ENCODE results near the gene CDK5R1. TPM values are rescaled to one million over a fixed set of nuclear protein-coding genes. Genes with fewer than 3 reads are reported as not detected.
"Not testable (repeated sequence)": the region's sequence is repeated elsewhere in the genome, so short reads cannot be mapped to it uniquely, and the experiment has no call there.

Gene CDK5R1
- total and polyA plus RNA-seq, 2 experiments from 2014 or later = 0.63 to 1.2 TPM

DNA sequence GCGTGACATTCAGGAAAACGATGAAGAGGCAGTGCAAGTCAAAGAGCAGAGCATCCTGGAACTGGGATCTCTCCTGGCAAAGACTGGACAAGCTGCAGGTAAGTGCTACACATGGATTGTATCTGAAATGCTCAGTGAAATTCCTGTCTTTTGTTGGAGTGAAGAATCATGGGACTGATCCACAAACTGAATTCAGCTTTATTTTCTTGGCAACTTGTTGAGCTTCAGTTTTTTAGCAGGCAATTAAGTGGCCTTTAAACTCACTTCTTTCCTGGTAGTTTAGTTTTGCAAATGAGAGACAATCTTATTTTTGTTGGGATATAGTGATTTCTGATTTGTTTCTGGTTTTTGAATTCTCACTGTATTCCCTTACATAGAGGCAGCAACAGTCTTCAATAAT, 39.8 kb upstream of the CDK5R1 start:
- Histone ChIP-seq H3K36me3 (ENCODE audit: low read depth) (peaks cover 37% of the 10 kb centered on the region; the same call in 1 of the 2 replicates), H3K4me2 (ENCODE audit: unreplicated experiment) (peak overlapping the region; percentile 94), H3K4me3 (no peak overlapping the region), H3K9me3 (ENCODE audit: low read depth) (no peaks in the 10 kb centered on the region), H3K9ac (no peak overlapping the region), H3K27ac (no peak overlapping the region), H3K79me2 (ENCODE audit: insufficient read depth) (peaks cover 75% of the 10 kb centered on the region), H3F3A (ENCODE audit: insufficient read depth) (peaks cover 24% of the 10 kb centered on the region), H3K27me3 (replicated peaks; ENCODE audit: insufficient read depth) (no peaks in the 10 kb centered on the region), H2AFZ (no peak overlapping the region), H3K4me1 (ENCODE audit: insufficient read depth) (peaks cover 21% of the 10 kb centered on the region), H3K9me2 (ENCODE audit: insufficient read depth) (no peaks in the 10 kb centered on the region), H4K20me1 (ENCODE audit: insufficient read depth) (peaks cover 14% of the 10 kb centered on the region)
- no peak for DNase-seq
- 72 to 73% methylated on average over 2 of the region's 2 CpGs for WGBS, 2 experiments (ENCODE audit: low coverage in 1 of 2, low lambda C conversion rate in 2 of 2, missing lambda C conversion rate in 2 of 2)
- in situ Hi-C loops (cut with MboI) = no loop called here
- no peak for TF ChIP-seq EZH2phosphoT487 (IDR thresholded peaks at IDR 0.05; ENCODE audit: insufficient read depth, low read depth)
- no peak for TF ChIP-seq EZH2 (IDR thresholded peaks at IDR 0.05; ENCODE audit: insufficient read depth, poor library complexity, severe bottlenecking)

DNA sequence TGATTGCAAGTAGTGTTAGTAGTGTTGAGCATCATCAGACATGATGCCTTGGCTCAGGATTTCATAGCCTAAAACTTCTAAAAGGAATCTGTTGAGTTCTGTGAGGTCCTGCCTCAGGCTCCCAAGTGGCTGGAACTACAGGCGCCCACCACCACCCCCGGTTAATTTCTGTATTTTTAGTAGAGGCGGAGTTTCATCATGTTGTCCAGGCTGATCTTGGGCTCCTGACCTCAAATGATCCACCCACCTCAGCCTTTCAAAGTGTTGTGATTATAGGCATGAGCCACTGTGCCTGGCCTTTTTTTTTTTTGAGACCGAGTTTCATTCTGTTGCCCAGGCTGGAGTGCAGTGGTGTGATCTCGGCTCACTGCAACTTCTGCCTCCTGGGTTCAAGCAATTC, 36.8 kb upstream of the CDK5R1 start:
- H3K27me3 ChIP-seq (replicated peaks; ENCODE audit: insufficient read depth) = no peaks in the 10 kb centered on the region
- WGBS, 2 experiments (ENCODE audit: low coverage in 1 of 2, low lambda C conversion rate in 2 of 2, missing lambda C conversion rate in 2 of 2) = 95 to 96% methylated on average over 5 of the region's 5 CpGs
- in situ Hi-C loops (cut with MboI) = no loop called here

DNA sequence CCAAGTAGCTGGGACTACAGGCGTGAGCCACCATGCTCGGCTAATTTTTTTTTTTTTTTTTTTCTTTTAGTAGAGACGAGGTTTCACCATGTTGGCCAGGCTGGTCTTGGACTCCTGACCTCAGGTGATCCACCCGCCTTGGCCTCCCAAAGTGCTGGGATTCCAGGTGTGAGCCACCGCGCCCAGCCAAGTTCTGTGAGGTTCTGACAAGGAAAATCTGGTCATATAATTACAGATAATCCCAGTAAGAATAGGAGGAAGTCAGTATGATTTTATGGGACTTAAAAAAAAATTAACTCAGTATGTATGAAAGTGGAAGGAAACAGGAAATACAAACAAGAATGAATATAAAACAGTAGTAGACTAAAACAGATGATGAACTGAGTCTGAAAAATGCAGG, 36.4 kb upstream of the CDK5R1 start:
- H3K9me2 ChIP-seq (ENCODE audit: insufficient read depth); H3K4me2 ChIP-seq (ENCODE audit: unreplicated experiment); in situ Hi-C loops (cut with MboI); H3K9me3 ChIP-seq (ENCODE audit: low read depth); H3K27me3 ChIP-seq (replicated peaks; ENCODE audit: insufficient read depth); H3K9ac ChIP-seq; H3K4me3 ChIP-seq; H2AFZ ChIP-seq; DNase-seq; H3K27ac ChIP-seq: not testable (repeated sequence)
- H3F3A ChIP-seq (ENCODE audit: insufficient read depth) = peaks cover 29% of the 10 kb centered on the region
- WGBS, 2 experiments (ENCODE audit: low coverage in 1 of 2, low lambda C conversion rate in 2 of 2, missing lambda C conversion rate in 2 of 2) = 92 to 98% methylated on average over 6 of the region's 6 CpGs
- H3K4me1 ChIP-seq (ENCODE audit: insufficient read depth) = peaks cover 21% of the 10 kb centered on the region
- H3K79me2 ChIP-seq (ENCODE audit: insufficient read depth) = peaks cover 100% of the 10 kb centered on the region
- H4K20me1 ChIP-seq (ENCODE audit: insufficient read depth) = peaks cover 13% of the 10 kb centered on the region
- peaks cover 69% of the 10 kb centered on the region for H3K36me3 ChIP-seq (ENCODE audit: low read depth)

More for the DNA sequence above, 36.8 kb upstream of the CDK5R1 start:
- Histone ChIP-seq H3K4me2 (ENCODE audit: unreplicated experiment) (no peak overlapping the region), H3K9me3 (ENCODE audit: low read depth) (no peaks in the 10 kb centered on the region), H3K4me3 (no peak overlapping the region), H3K36me3 (ENCODE audit: low read depth) (peaks cover 65% of the 10 kb centered on the region), H3K9ac (no peak overlapping the region), H3K9me2 (ENCODE audit: insufficient read depth) (no peaks in the 10 kb centered on the region), H3K79me2 (ENCODE audit: insufficient read depth) (peaks cover 100% of the 10 kb centered on the region), H3K27ac (no peak overlapping the region), H3K4me1 (ENCODE audit: insufficient read depth) (peaks cover 21% of the 10 kb centered on the region), H4K20me1 (ENCODE audit: insufficient read depth) (peaks cover 14% of the 10 kb centered on the region), H3F3A (ENCODE audit: insufficient read depth) (peaks cover 31% of the 10 kb centered on the region), H2AFZ (no peak overlapping the region)
- TF ChIP-seq EZH2phosphoT487 (IDR thresholded peaks at IDR 0.05; ENCODE audit: insufficient read depth, low read depth) (no peak), EZH2 (IDR thresholded peaks at IDR 0.05; ENCODE audit: insufficient read depth, poor library complexity, severe bottlenecking) (no peak)
- DNase-seq = no peak

DNA sequence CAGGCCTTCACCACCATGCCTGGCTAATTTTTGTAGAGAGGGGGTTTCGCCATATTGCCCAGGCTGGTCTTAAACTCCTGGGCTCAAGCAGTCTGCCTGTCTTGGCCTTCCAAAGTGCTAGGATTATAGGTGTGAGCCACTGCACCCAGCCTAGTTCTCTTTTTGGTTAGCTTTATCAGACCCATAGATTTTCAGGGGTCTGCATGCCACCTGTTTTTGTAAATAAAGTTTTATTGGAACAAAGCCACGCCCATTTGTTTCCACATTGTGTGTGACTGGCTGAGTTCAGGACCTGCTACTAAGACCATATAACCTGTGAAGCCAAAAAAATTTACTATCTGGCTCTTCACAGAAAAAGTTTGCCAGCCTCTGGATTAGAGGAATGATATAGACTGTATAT, 34.9 kb upstream of the CDK5R1 start:
- WGBS, 2 experiments (ENCODE audit: low coverage in 1 of 2, low lambda C conversion rate in 2 of 2, missing lambda C conversion rate in 2 of 2) = 96 to 98% methylated on average over 2 of the region's 2 CpGs
- no peak for DNase-seq
- TF ChIP-seq EZH2 (IDR thresholded peaks at IDR 0.05; ENCODE audit: insufficient read depth, poor library complexity, severe bottlenecking) = no peak
- no peak for TF ChIP-seq EZH2phosphoT487 (IDR thresholded peaks at IDR 0.05; ENCODE audit: insufficient read depth, low read depth)
- H3K79me2 ChIP-seq (ENCODE audit: insufficient read depth) = peaks cover 100% of the 10 kb centered on the region
- H4K20me1 ChIP-seq (ENCODE audit: insufficient read depth) = no peaks in the 10 kb centered on the region
- no peak overlapping the region for H2AFZ ChIP-seq
- peaks cover 14% of the 10 kb centered on the region; the same call in 1 of the 2 replicates for H3F3A ChIP-seq (ENCODE audit: insufficient read depth)
- H3K27me3 ChIP-seq (replicated peaks; ENCODE audit: insufficient read depth) = no peaks in the 10 kb centered on the region
- in situ Hi-C loops (cut with MboI) = no loop called here
- no peak overlapping the region for H3K4me3 ChIP-seq
- peaks cover 9% of the 10 kb centered on the region for H3K4me1 ChIP-seq (ENCODE audit: insufficient read depth)
- H3K9me2 ChIP-seq (ENCODE audit: insufficient read depth) = no peaks in the 10 kb centered on the region
- peaks cover 72% of the 10 kb centered on the region for H3K36me3 ChIP-seq (ENCODE audit: low read depth)
- H3K27ac ChIP-seq = no peak overlapping the region
- no peak overlapping the region for H3K9ac ChIP-seq
- no peak overlapping the region for H3K4me2 ChIP-seq (ENCODE audit: unreplicated experiment)
- H3K9me3 ChIP-seq (ENCODE audit: low read depth) = no peaks in the 10 kb centered on the region

DNA sequence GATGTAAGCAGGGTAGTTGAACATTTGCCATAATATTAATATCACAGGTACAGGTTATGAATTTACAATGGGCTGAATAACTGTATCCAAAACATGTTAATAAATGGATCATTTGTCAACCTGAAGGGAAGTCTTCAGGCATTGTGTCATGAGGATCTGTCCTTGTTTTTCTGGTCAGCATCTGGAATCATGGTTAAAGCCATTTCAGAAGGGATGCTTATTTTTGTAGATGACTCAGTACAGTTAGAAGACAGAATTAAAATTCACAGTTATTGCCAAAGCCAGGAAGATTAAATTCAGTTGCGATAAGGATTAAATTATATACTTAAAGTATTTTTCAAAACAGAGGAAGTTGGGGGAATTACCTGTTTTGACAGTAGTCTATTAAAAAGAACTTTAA, 34.5 kb upstream of the CDK5R1 start:
- Histone ChIP-seq H2AFZ (no peak overlapping the region), H3K4me3 (no peak overlapping the region), H4K20me1 (ENCODE audit: insufficient read depth) (no peaks in the 10 kb centered on the region), H3K79me2 (ENCODE audit: insufficient read depth) (peaks cover 100% of the 10 kb centered on the region), H3K27me3 (replicated peaks; ENCODE audit: insufficient read depth) (no peaks in the 10 kb centered on the region), H3K9me3 (ENCODE audit: low read depth) (no peaks in the 10 kb centered on the region), H3K4me2 (ENCODE audit: unreplicated experiment) (no peak overlapping the region), H3K9ac (no peak overlapping the region), H3K27ac (no peak overlapping the region), H3K36me3 (ENCODE audit: low read depth) (peaks cover 67% of the 10 kb centered on the region), H3K4me1 (ENCODE audit: insufficient read depth) (peaks cover 5% of the 10 kb centered on the region), H3F3A (ENCODE audit: insufficient read depth) (peaks cover 10% of the 10 kb centered on the region; the same call in 1 of the 2 replicates), H3K9me2 (ENCODE audit: insufficient read depth) (no peaks in the 10 kb centered on the region)
- WGBS, 2 experiments (ENCODE audit: low coverage in 1 of 2, low lambda C conversion rate in 2 of 2, missing lambda C conversion rate in 2 of 2) = 95 to 100% methylated on average over 1 of the region's 1 CpG
- in situ Hi-C loops (cut with MboI) = no loop called here
- no peak for DNase-seq
- TF ChIP-seq EZH2 (IDR thresholded peaks at IDR 0.05; ENCODE audit: insufficient read depth, poor library complexity, severe bottlenecking) (no peak), EZH2phosphoT487 (IDR thresholded peaks at IDR 0.05; ENCODE audit: insufficient read depth, low read depth) (no peak)
